Loucy (cell line): ENCODE data around the gene NDUFAF2.

Source experiments
- EZH2phosphoT487 ChIP-seq: fragments of 200-600 bp; IDR thresholded peaks from 2 replicates; pipeline ENCODE4 v1.6.1; 2018; ENCODE audit warnings: antibody characterized with exemption, mild to moderate bottlenecking, moderate library complexity, borderline replicate concordance
- TF ChIP-seq, protein P1 (sequence below): fragments of 200-600 bp; sonication (generic); conservative IDR thresholded peaks from 2 replicates; pipeline ENCODE4 v1.5.1; 2014; ENCODE audit warnings: mild to moderate bottlenecking, antibody characterized with exemption, low read length

DNA sequence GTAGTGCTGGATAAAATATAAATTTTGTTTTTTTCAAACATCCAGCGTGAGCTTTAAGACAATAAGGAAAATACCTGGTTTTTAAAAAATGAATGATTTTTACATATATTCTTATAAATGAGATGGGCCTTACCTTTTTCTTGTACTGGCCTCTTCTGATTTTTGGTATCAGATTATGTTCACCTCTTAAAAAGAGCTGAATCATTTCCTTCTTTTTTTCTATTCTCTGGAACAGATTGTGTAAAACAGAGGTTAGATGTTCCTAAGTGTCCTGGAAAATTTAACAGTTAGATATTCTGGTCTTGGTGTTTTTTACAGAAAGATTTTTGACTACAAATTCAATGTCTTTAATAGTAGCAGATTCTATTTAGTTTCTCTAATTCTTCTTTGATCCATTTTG lies 74.6 kb downstream of the NDUFAF2 start:
- TF ChIP-seq, protein P1, sequence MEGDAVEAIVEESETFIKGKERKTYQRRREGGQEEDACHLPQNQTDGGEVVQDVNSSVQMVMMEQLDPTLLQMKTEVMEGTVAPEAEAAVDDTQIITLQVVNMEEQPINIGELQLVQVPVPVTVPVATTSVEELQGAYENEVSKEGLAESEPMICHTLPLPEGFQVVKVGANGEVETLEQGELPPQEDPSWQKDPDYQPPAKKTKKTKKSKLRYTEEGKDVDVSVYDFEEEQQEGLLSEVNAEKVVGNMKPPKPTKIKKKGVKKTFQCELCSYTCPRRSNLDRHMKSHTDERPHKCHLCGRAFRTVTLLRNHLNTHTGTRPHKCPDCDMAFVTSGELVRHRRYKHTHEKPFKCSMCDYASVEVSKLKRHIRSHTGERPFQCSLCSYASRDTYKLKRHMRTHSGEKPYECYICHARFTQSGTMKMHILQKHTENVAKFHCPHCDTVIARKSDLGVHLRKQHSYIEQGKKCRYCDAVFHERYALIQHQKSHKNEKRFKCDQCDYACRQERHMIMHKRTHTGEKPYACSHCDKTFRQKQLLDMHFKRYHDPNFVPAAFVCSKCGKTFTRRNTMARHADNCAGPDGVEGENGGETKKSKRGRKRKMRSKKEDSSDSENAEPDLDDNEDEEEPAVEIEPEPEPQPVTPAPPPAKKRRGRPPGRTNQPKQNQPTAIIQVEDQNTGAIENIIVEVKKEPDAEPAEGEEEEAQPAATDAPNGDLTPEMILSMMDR = no peak
- no peak for TF ChIP-seq EZH2phosphoT487
